Ovary (tissue), 9 donors: ENCODE results near the gene SAMD4A. TPM values are rescaled to one million over a fixed set of nuclear protein-coding genes. Genes with fewer than 3 reads are reported as not detected.

Experiments used
- DNase-seq, 5 donors: peaks; one replicate each; pipeline ENCODE4 v3.0.0-alpha.2; 2019 to 2020
- H3K27ac ChIP-seq, 2 donors: fragments of 200-600 bp; one replicate each; pipeline versions ENCODE4 v1.5.1 to v1.8.0; 2019 to 2022
- H3K27me3 ChIP-seq: fragments of 200-600 bp; one replicate; pipeline ENCODE4 v1.8.0; 2022
- H3K36me3 ChIP-seq: fragments of 200-600 bp; sonication (generic); one replicate; pipeline ENCODE4 v1.5.1; 2019
- H3K4me1 ChIP-seq: one replicate; pipeline ENCODE4 v1.8.1; 2013; ENCODE audit warnings: mild to moderate bottlenecking, moderate library complexity; ENCODE audit not compliant: insufficient read depth
- H3K4me3 ChIP-seq: fragments of 200-600 bp; sonication (generic); one replicate; pipeline ENCODE4 v1.5.1; 2017
- H3K9me3 ChIP-seq, 2 donors: fragments of 200-600 bp in 1 of 2; sonication (generic) in 1 of 2; one replicate each; pipeline versions ENCODE4 v1.5.1 to v1.8.1; 2013 to 2019; ENCODE audit warnings: mild to moderate bottlenecking in 1 of 2, moderate library complexity in 1 of 2
- CTCF ChIP-seq, 3 donors: fragments of 450-650 bp in 2 of 3; fragments of 200-600 bp in 1 of 3; IDR thresholded peaks; one replicate each; pipeline versions ENCODE4 v1.5.1 to v1.8.0; 2016 to 2022; ENCODE audit warnings: antibody characterized with exemption in 3 of 3, mild to moderate bottlenecking in 1 of 3
- EP300 ChIP-seq: sonication (generic); formaldehyde crosslinking; IDR thresholded peaks from one replicate; pipeline ENCODE4 v1.6.1; 2017; ENCODE audit warnings: antibody characterized with exemption
- POLR2A ChIP-seq: fragments of 450-650 bp; IDR thresholded peaks from one replicate; pipeline ENCODE4 v1.6.1; 2017; ENCODE audit warnings: antibody characterized with exemption, mild to moderate bottlenecking, moderate library complexity
- WGBS, 3 donors: extraction: QIAGEN DNeasy Blood & Tissue Kit in 1 of 3; methylation state at CpG; one replicate each; pipeline versions ENCODE4 v1.1.5 to v1.1.7; 2013 to 2017; 5-methylcytosine and 5-hydroxymethylcytosine counted together
- intact Hi-C, 4 donors: fragments of 100-400 bp; cut with DNase I; formaldehyde crosslinking; loops; one replicate each; pipeline versions ENCODE4 v1.11.0 to v1.15.1; 2022 to 2023
- polyA plus RNA-seq, 2 donors: library from polyadenylated mRNA; stranded (reverse); fragments of 200-250 nt in 1 of 2; fragments of 350-450 nt in 1 of 2; fragmentation: Illumina TruSeq in 1 of 2; extraction: RNeasy Lipid Tissue Mini Kit (QIAGEN cat#74804) in 1 of 2; gene quantifications; one replicate each; pipeline ENCODE4 v1.2.3, GENCODE V29; 2013 to 2014
- total RNA-seq, 7 donors: library from RNA; depleted of rRNA in 2 of 7; stranded (reverse); fragments of >200 nt in 2 of 7; fragmentation: NEBNext Ultra II Directional in 3 of 7; extraction: Animal tissue kit (Norgen Biotek cat#: 25700) in 3 of 7; gene quantifications; one replicate each; pipeline versions ENCODE4 v1.1.0 to v1.2.4, GENCODE V29; 2016 to 2023
- donor health status: DM: no; HTN: no; CAD: no; lungs with moderate emphysema.
- donor health status: DM: no; HTN: no; CAD: no.
- donor health status: Bipolar disorder and iron deficiency.
- donor health status: DM: yes; HTN: yes; CAD: no.
- donor health status: DM: no; HTN: no; CAD: no.
- donor health status: DM: yes; HTN: yes; CAD: no.

SAMD4A gene
- total and polyA plus RNA-seq, 9 donors = 2.3 to 22.4 (median 7.3) TPM

GRCh38 chr14:54570631-54571415 lies 3.9 kb downstream of the SAMD4A start:
- TF ChIP-seq EP300 = no peak
- TF ChIP-seq CTCF (IDR thresholded peaks at IDR 0.05) = no peak
- no peak for TF ChIP-seq POLR2A
- DNase-seq = no peak
- H3K4me1 ChIP-seq = peaks cover 2% of the 10 kb centered on the region
- no peaks in the 10 kb centered on the region for H3K9me3 ChIP-seq
- H3K27me3 ChIP-seq = no peaks in the 10 kb centered on the region
- intact Hi-C loops = loop anchor here in 1 of 4 donors (10.0 kb wide), 1 partner anchor 64 kb away; no protein-coding TSS in a partner anchor
- H3K4me3 ChIP-seq = no peak overlapping the region
- H3K36me3 ChIP-seq = no peaks in the 10 kb centered on the region
- no peak overlapping the region for H3K27ac ChIP-seq
- WGBS, 3 donors = 66 to 75% (median 73%) methylated on average over 5 of the region's 5 CpGs

DNA sequence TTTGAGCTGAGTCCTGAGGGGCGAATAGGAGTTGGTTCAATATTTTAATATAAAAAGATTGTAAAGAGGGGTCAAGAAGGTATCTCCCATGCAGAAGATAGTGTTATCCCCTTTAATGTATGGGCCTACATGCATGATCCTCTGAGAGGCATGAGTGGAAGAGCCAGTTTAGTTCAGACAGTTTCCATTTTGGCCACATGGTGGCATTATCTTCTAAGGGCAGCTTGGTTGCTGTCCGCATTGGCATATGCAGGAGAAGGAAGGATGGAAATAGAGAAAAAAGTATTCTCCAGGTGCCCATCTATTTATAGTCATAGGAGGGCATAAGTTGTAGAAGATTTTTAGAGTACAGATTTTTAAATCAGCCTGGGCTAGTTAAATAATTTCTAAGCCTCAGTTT lies 5.4 kb downstream of the SAMD4A start:
- Histone ChIP-seq H3K9me3 (no peaks in the 10 kb centered on the region), H3K4me1 (peaks cover 2% of the 10 kb centered on the region), H3K36me3 (no peaks in the 10 kb centered on the region), H3K27me3 (no peaks in the 10 kb centered on the region), H3K4me3 (no peak overlapping the region), H3K27ac (no peak overlapping the region)
- WGBS, 3 donors = 96 to 99% (median 98%) methylated on average over 2 of the region's 2 CpGs
- no peak for DNase-seq
- TF ChIP-seq EP300 (no peak), POLR2A (no peak), CTCF (IDR thresholded peaks at IDR 0.05) (no peak)
- intact Hi-C loops = loop anchor here in 1 of 4 donors (10.0 kb wide), 1 partner anchor 62 kb away; no protein-coding TSS in a partner anchor

DNA sequence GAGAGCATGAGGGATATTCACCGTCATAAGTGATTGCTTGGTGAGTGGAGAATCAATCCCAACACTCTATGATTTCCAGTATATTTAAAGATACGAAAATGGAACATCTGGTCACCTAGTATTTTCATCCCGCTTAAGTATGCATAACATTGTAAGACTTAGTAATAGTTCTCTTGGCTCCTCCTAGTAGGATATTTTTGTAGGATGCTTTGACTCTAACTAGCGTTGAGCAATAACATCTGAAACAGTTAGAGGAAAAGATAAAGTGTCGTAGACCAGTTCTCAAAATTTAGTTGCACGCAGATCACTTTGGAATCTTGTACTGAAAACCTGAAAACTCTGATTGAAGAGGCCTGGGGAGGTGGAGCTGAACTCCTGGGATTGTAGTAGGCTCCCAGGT lies 7.6 kb downstream of the SAMD4A start:
- intact Hi-C loops = loop anchor here in 1 of 4 donors (10.0 kb wide), 1 partner anchor 60 kb away; no protein-coding TSS in a partner anchor
- H3K27me3 ChIP-seq = no peaks in the 10 kb centered on the region
- H3K36me3 ChIP-seq = no peaks in the 10 kb centered on the region
- no peak for TF ChIP-seq EP300
- no peak for TF ChIP-seq CTCF (IDR thresholded peaks at IDR 0.05)
- no peak for TF ChIP-seq POLR2A
- H3K4me1 ChIP-seq = no peaks in the 10 kb centered on the region
- H3K4me3 ChIP-seq = no peak overlapping the region
- WGBS, 3 donors = 71 to 76% (median 73%) methylated on average over 6 of the region's 6 CpGs
- DNase-seq = no peak
- H3K9me3 ChIP-seq = no peaks in the 10 kb centered on the region
- H3K27ac ChIP-seq = no peak overlapping the region

DNA sequence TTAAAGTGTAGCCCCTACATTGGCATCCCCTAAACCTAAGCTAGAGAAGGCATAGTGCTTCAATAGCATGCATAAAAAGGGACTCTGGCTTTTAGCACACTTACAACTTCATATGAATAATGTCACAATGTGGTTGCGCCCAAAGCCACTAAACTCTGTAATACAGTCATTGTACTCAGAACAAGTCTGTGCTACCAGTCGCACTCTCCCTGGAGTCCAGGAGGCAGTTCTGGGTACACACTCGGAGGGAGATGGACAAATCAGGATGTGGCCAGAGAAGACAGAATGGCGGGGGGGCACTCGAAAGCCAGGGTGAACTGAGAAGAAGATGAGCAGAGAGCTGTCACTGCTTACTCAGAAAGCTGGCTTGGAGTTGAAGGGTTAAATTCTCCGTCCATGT lies 10.6 kb downstream of the SAMD4A start:
- Histone ChIP-seq H3K4me1 (no peaks in the 10 kb centered on the region), H3K27ac (no peak overlapping the region), H3K36me3 (no peaks in the 10 kb centered on the region), H3K9me3 (no peaks in the 10 kb centered on the region), H3K27me3 (no peaks in the 10 kb centered on the region), H3K4me3 (no peak overlapping the region)
- no peak for DNase-seq
- intact Hi-C loops = loop anchor here in 1 of 4 donors (10.0 kb wide), 1 partner anchor 57 kb away; no protein-coding TSS in a partner anchor
- 89 to 97% (median 93%) methylated on average over 6 of the region's 6 CpGs for WGBS, 3 donors
- TF ChIP-seq CTCF (IDR thresholded peaks at IDR 0.05) = no peak
- no peak for TF ChIP-seq EP300
- TF ChIP-seq POLR2A = no peak
